IPS-20b (cell line): Measurements from ENCODE around the gene ADIPOR1.
"Not testable (repeated sequence)": the region's sequence is repeated elsewhere in the genome, so short reads cannot be mapped to it uniquely, and the experiment has no call there.

Source experiments
- H3K27ac ChIP-seq: one replicate; pipeline ENCODE4 v1.5.1; 2013; ENCODE audit warnings: low read length
- H3K27me3 ChIP-seq: 2 replicates; pipeline ENCODE4 v1.6.1; 2013; ENCODE audit warnings: mild to moderate bottlenecking, low read length, inconsistent platforms; ENCODE audit not compliant: insufficient read depth
- H3K36me3 ChIP-seq: 2 replicates; pipeline ENCODE4 v1.6.1; 2013; ENCODE audit warnings: low read depth, mild to moderate bottlenecking, inconsistent platforms, low read length, moderate library complexity; ENCODE audit not compliant: insufficient read depth
- H3K4me1 ChIP-seq: 2 replicates; pipeline ENCODE4 v1.6.1; 2013; ENCODE audit warnings: mild to moderate bottlenecking, control low read depth, inconsistent platforms, low read length, moderate library complexity; ENCODE audit not compliant: insufficient read depth
- H3K4me3 ChIP-seq: 2 replicates; pipeline ENCODE4 v1.5.1; 2013; ENCODE audit warnings: mild to moderate bottlenecking, low read length, inconsistent platforms
- H3K9ac ChIP-seq: 2 replicates; pipeline ENCODE4 v1.6.1; 2013; ENCODE audit warnings: low read depth, mild to moderate bottlenecking, inconsistent platforms, low read length, moderate library complexity
- H3K9me3 ChIP-seq: 2 replicates; pipeline ENCODE4 v1.6.1; 2013; ENCODE audit warnings: mild to moderate bottlenecking, low read depth, low read length, inconsistent platforms; ENCODE audit not compliant: insufficient read depth

Gene ADIPOR1

GRCh38 chr1:202987922-202988583 is 29.9 kb upstream of the ADIPOR1 start:
- Histone ChIP-seq H3K9me3 (no peaks in the 10 kb centered on the region), H3K4me1 (no peaks in the 10 kb centered on the region), H3K4me3 (no peak overlapping the region), H3K27me3 (no peaks in the 10 kb centered on the region; the same call in 1 of the 2 replicates), H3K9ac (no peak overlapping the region), H3K27ac (no peak overlapping the region), H3K36me3 (no peaks in the 10 kb centered on the region)

- no peaks in the 10 kb centered on the region; the same call in 1 of the 2 replicates for H3K27me3 ChIP-seq
- no peaks in the 10 kb centered on the region for H3K4me1 ChIP-seq
- H3K9ac ChIP-seq = no peak overlapping the region
- H3K9me3 ChIP-seq = no peaks in the 10 kb centered on the region
- no peak overlapping the region for H3K27ac ChIP-seq
- H3K36me3 ChIP-seq = no peaks in the 10 kb centered on the region
- H3K4me3 ChIP-seq = no peak overlapping the region
Observed at GRCh38 chr1:202987255-202987654, 29.1 kb upstream of the ADIPOR1 start.

- H3K27ac ChIP-seq, H3K27me3 ChIP-seq, H3K4me1 ChIP-seq, H3K9me3 ChIP-seq, H3K36me3 ChIP-seq, H3K4me3 ChIP-seq, H3K9ac ChIP-seq: not testable (repeated sequence)
Observed at GRCh38 chr1:202986120-202986519, 28.0 kb upstream of the ADIPOR1 start.

- Histone ChIP-seq H3K36me3 (no peaks in the 10 kb centered on the region), H3K4me1 (no peaks in the 10 kb centered on the region), H3K27me3 (no peaks in the 10 kb centered on the region; the same call in 1 of the 2 replicates), H3K9me3 (no peaks in the 10 kb centered on the region), H3K27ac (no peak overlapping the region), H3K9ac (no peak overlapping the region), H3K4me3 (no peak overlapping the region)
Observed at GRCh38 chr1:202982715-202983430, 24.8 kb upstream of the ADIPOR1 start.

- Histone ChIP-seq H3K9me3 (no peaks in the 10 kb centered on the region), H3K9ac (no peak overlapping the region), H3K27me3 (no peaks in the 10 kb centered on the region; the same call in 1 of the 2 replicates), H3K4me1 (0 out of 2 replicates have a peak, but pooled peaks cover 2% of the 10 kb centered on the region), H3K4me3 (no peak overlapping the region), H3K36me3 (no peaks in the 10 kb centered on the region), H3K27ac (no peak overlapping the region)
Observed at GRCh38 chr1:202981939-202982338, 23.8 kb upstream of the ADIPOR1 start.

GRCh38 chr1:202979459-202979858 is 21.3 kb upstream of the ADIPOR1 start:
- no peaks in the 10 kb centered on the region for H3K9me3 ChIP-seq
- H3K36me3 ChIP-seq = no peaks in the 10 kb centered on the region
- H3K4me3 ChIP-seq = no peak overlapping the region
- H3K27me3 ChIP-seq = no peaks in the 10 kb centered on the region
- no peak overlapping the region for H3K27ac ChIP-seq
- H3K9ac ChIP-seq = no peak overlapping the region
- 0 out of 2 replicates have a peak, but pooled peaks cover 2% of the 10 kb centered on the region for H3K4me1 ChIP-seq

- 0 out of 2 replicates have a peak, but pooled peaks cover 2% of the 10 kb centered on the region for H3K4me1 ChIP-seq
- H3K9ac ChIP-seq = no peak overlapping the region
- H3K27me3 ChIP-seq = no peaks in the 10 kb centered on the region
- H3K9me3 ChIP-seq = no peaks in the 10 kb centered on the region
- H3K27ac ChIP-seq = no peak overlapping the region
- H3K36me3 ChIP-seq = no peaks in the 10 kb centered on the region
- no peak overlapping the region for H3K4me3 ChIP-seq
Observed at GRCh38 chr1:202976633-202977032, 18.5 kb upstream of the ADIPOR1 start.

GRCh38 chr1:202974856-202975255 is 16.7 kb upstream of the ADIPOR1 start:
- Histone ChIP-seq H3K36me3 (no peaks in the 10 kb centered on the region), H3K27me3 (no peaks in the 10 kb centered on the region)

GRCh38 chr1:202972046-202972445 is 13.9 kb upstream of the ADIPOR1 start:
- H3K36me3 ChIP-seq = no peaks in the 10 kb centered on the region
- H3K27ac ChIP-seq = no peak overlapping the region
- H3K27me3 ChIP-seq = peaks cover 11% of the 10 kb centered on the region; the same call in 1 of the 2 replicates
- H3K4me3 ChIP-seq = no peak overlapping the region
- no peak overlapping the region for H3K9ac ChIP-seq
- peaks cover 3% of the 10 kb centered on the region; the same call in 1 of the 2 replicates for H3K4me1 ChIP-seq
- H3K9me3 ChIP-seq = no peaks in the 10 kb centered on the region

More at GRCh38 chr1:202974856-202975255, 16.7 kb upstream of the ADIPOR1 start:
- H3K27ac ChIP-seq = no peak overlapping the region
- H3K9ac ChIP-seq = no peak overlapping the region
- H3K4me3 ChIP-seq = no peak overlapping the region
- H3K4me1 ChIP-seq = 0 out of 2 replicates have a peak, but pooled peaks cover 2% of the 10 kb centered on the region
- no peaks in the 10 kb centered on the region for H3K9me3 ChIP-seq

- no peak overlapping the region for H3K9ac ChIP-seq
- H3K27ac ChIP-seq = no peak overlapping the region
- H3K4me3 ChIP-seq = no peak overlapping the region
Observed at GRCh38 chr1:202968895-202969295, 10.8 kb upstream of the ADIPOR1 start.

GRCh38 chr1:202968351-202968750 is 10.2 kb upstream of the ADIPOR1 start:
- H3K27me3 ChIP-seq = peaks cover 11% of the 10 kb centered on the region
- H3K9me3 ChIP-seq = no peaks in the 10 kb centered on the region
- peaks cover 13% of the 10 kb centered on the region for H3K36me3 ChIP-seq
- H3K27ac ChIP-seq = no peak overlapping the region
- peak overlapping the region; percentile 75; the same call in 1 of the 2 replicates for H3K4me3 ChIP-seq
- H3K4me1 ChIP-seq = peaks cover 3% of the 10 kb centered on the region; the same call in 1 of the 2 replicates
- H3K9ac ChIP-seq = no peak overlapping the region

More at GRCh38 chr1:202968895-202969295, 10.8 kb upstream of the ADIPOR1 start:
- Histone ChIP-seq H3K4me1 (peaks cover 3% of the 10 kb centered on the region; the same call in 1 of the 2 replicates), H3K36me3 (peaks cover 9% of the 10 kb centered on the region), H3K27me3 (peaks cover 11% of the 10 kb centered on the region), H3K9me3 (no peaks in the 10 kb centered on the region)
